Activated CD4-positive, alpha-beta T cell treated with anti-CD3 and anti-CD28 coated beads, Interleukin-10, Interleukin-2, amounts not matched to agents 100 ng/mL and 50 ng/mL, durations not matched to agents 16 hours and 8 hours (primary cell): ENCODE results near the gene SPTLC2.
"Not testable (repeated sequence)": the region's sequence is repeated elsewhere in the genome, so short reads cannot be mapped to it uniquely, and the experiment has no call there.

Experiments used
- DNase-seq: peaks from one replicate; pipeline ENCODE4 v3.0.0-alpha.2; 2020

Gene SPTLC2, protein sequence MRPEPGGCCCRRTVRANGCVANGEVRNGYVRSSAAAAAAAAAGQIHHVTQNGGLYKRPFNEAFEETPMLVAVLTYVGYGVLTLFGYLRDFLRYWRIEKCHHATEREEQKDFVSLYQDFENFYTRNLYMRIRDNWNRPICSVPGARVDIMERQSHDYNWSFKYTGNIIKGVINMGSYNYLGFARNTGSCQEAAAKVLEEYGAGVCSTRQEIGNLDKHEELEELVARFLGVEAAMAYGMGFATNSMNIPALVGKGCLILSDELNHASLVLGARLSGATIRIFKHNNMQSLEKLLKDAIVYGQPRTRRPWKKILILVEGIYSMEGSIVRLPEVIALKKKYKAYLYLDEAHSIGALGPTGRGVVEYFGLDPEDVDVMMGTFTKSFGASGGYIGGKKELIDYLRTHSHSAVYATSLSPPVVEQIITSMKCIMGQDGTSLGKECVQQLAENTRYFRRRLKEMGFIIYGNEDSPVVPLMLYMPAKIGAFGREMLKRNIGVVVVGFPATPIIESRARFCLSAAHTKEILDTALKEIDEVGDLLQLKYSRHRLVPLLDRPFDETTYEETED

GRCh38 chr14:77616454-77617229 lies at the start of gene SPTLC2:
Gene SPTLC2, minus strand, starts transcription at chr14:77616637. Its CDS starts 58 bp downstream, at chr14:77616579.
- peak; percentile 99 for DNase-seq

GRCh38 chr14:77663293-77663692 lies 46.9 kb upstream of the SPTLC2 start:
- DNase-seq: no peak

GRCh38 chr14:77661562-77661961 lies 45.1 kb upstream of the SPTLC2 start:
- not testable (repeated sequence) for DNase-seq

- DNase-seq: no peak
Observed at GRCh38 chr14:77660754-77661153, 44.3 kb upstream of the SPTLC2 start.

DNA sequence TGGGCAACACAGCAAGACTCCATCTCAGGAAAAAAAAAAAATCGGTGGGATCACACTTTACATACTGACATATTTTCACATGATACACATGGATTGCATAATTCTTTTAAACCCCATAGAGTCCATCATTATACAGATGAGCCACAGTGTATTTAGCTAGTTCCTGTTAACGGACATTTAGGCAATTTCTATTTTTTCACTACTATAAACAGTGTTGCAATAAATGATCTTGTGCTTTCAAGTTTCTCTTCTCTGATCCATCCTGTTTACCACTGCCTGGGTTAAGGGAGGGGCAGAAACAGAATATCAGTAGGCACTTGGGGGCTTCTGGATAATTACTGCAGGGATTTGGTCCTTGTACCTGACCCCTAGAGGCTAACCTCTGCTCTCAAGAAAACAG lies 43.4 kb upstream of the SPTLC2 start:
- DNase-seq: no peak

- DNase-seq: no peak
Observed at GRCh38 chr14:77657280-77657679, 40.8 kb upstream of the SPTLC2 start.

GRCh38 chr14:77654001-77654441 lies 37.6 kb upstream of the SPTLC2 start:
- DNase-seq: no peak

- DNase-seq: no peak
Observed at GRCh38 chr14:77649326-77649725, 32.9 kb upstream of the SPTLC2 start.

GRCh38 chr14:77648520-77649200 lies 32.2 kb upstream of the SPTLC2 start:
- no peak for DNase-seq

DNA sequence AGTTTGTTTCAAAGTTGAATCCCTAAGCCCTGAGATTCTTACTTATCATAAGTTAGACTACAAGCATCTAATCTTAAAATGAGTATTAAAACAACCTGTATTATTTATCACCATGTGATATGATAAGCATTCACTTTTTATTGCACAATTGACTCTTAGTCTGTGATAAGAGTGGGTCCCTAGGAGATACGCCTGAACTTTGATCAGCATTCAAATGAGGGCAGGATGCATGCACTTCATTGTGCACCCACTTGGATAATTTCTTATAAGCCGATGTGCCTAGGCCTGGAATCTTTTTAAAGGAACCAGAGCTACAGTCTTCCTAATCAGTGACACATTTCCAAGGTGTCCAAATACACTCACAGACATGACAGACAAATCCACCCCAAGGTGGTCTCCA lies 31.4 kb upstream of the SPTLC2 start:
- DNase-seq: no peak

- no peak for DNase-seq
Observed at GRCh38 chr14:77646907-77647306, 30.5 kb upstream of the SPTLC2 start.

DNA sequence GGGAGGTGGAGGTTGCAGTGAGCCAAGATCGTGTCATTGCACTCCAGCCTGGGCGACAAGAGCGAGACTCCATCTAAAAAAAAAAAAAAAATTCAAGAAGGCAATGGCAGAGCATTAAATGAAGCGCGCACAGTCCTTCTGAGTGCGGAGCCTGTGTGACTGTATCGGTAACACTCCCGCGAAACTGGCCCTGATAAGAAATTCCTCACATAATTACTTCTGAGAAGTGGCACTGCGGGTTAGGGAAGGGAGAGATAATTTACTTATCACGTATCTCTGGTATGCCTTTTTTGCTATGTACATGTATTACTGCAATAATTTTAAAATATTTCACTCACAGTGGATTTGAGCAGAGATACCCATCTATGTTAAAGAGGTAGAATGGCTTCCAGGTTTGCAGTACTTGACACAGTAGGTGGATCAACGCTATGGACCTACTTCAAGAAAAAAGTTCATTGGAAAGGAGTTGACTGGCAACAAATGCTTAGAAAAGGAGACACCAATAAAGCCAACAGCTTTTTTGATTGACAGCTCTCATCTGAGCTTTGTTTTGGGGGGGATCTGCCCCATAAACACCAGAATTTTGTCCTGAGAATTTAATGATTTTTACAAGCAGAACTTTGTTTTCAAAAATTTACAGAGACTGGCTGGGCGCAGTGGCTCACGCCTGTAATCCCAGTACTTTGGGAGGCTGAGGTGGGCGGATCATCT lies 29.2 kb upstream of the SPTLC2 start:
- DNase-seq: no peak

GRCh38 chr14:77642407-77642806 lies 26.0 kb upstream of the SPTLC2 start:
- no peak for DNase-seq

GRCh38 chr14:77641534-77642341 lies 25.3 kb upstream of the SPTLC2 start:
- peak; percentile 75 for DNase-seq

GRCh38 chr14:77640756-77641533 lies 24.5 kb upstream of the SPTLC2 start:
- DNase-seq: no peak

DNA sequence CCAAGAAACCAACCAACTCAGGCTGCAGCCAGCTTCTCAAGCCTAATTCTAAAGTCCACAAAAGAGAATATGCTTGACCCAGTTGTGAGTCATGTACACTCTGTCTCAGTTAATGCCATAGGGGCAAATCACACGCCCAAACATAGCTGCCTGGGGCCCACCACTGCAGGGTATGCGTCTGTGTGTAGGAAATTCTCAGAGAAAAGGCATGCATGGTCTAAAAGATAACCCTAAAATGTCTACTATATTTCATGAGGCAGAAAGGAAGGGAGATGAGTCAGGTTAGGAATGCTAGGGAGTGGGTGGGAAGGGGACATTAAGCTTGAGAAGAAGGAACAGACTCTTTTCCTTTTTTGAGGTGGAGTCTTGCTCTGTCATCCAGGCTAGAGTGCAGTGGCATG lies 22.3 kb upstream of the SPTLC2 start:
- DNase-seq: no peak

DNA sequence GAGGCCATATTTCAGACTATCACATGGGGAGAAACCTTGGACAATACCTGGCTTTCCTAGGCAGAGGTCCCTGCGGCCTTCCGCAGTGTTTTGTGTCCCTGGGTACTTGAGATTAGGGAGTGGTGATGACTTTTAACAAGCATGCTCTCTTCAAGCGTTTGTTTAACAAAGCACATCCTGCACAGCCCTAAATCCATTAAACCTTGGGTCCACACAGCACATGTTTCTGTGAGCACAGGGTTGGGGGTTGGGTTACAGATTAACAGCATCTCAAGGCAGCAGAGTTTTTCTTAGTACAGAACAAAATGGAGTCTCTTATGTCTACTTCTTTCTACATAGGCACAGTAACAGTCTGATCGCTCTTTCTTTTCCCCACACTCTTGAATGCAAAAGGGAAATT lies 19.4 kb upstream of the SPTLC2 start:
- DNase-seq: not testable (repeated sequence)

DNA sequence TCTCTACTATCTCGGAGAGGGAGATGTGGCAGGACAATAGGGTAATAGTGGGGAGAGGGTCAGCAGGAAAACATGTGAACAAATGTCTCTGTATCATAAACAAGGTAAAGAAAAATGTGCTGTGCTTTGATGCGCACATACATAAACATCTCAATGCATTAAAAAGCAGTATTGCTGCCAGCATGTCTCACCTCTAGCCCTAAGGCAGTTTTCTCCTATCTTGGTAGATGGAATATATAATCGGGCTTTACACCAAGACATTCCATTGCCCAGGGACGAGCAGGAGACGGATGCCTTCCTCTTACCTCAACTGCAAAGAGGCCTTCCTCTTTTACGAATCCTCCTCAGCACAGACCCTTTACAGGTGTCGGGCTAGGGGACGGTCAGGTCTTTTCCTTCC lies 19.0 kb upstream of the SPTLC2 start:
- not testable (repeated sequence) for DNase-seq

DNA sequence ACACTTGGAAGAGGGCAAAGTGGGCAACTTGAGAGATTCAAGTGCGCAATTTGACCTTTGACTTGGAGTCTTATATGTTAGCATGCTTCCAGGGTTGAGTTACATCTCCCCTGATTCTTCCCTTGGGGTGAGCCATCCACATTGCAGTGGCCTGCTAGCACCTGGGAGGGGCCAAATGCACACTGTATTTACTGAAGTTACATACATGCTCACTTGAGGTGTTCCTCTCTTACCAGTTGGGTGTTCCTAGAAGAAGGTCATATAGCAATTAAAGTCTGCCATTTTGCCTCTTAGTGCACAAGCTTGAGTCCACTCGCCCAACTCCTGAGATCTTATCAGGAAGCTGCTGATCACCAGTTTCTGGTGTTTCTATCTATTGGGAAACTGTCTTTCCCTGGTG lies 13.7 kb upstream of the SPTLC2 start:
- DNase-seq: no peak

- DNase-seq: no peak
Observed at GRCh38 chr14:77625360-77625759, 8.9 kb upstream of the SPTLC2 start.

DNA sequence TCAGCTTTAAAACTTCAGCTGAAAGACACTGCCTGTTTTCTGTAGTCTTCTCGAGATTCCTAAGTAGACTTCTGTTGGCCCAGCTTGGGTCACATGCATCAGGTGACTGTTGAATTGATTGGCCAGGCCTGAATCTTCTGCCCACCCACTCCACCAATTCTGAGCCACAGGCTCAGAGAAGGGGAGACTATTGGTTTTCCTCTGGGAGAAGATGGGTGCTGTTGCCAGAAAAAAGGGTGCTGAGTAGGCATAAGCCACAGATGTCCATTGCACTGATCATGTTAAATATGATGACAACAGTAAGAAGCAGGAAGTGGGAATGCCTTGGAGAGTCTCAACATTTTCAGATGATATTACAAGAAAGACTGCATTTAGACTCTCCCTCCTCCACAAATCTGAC lies 6.8 kb upstream of the SPTLC2 start:
- DNase-seq: no peak
